OCI-LY3 (cell line): Measurements from ENCODE around the gene MINK1.

Source experiments
- H2AFZ ChIP-seq: fragments of 200-600, 300-600 bp; shearing (Covaris generic); 2 replicates; pipeline ENCODE4 v1.6.0; 2014; ENCODE audit warnings: antibody characterized with exemption, low read depth, low read length
- H3K27ac ChIP-seq: fragments of 200-600, 300-600 bp; sonication (generic); 2 replicates; pipeline ENCODE4 v1.5.1; 2014; ENCODE audit warnings: mild to moderate bottlenecking, low read length, moderate library complexity, mixed read lengths
- H3K27me3 ChIP-seq: fragments of 200-600, 300-600 bp; sonication (generic); 2 replicates; pipeline ENCODE4 v1.6.1; 2014; ENCODE audit warnings: low read depth, low read length, mixed read lengths
- H3K36me3 ChIP-seq: fragments of 200-600, 300-600 bp; sonication (generic); replicated peaks from 2 replicates; pipeline ENCODE3; 2014; ENCODE audit warnings: low read depth, low read length, mixed read lengths
- H3K4me1 ChIP-seq: fragments of 300-600, 200-600 bp; sonication (generic); 2 replicates; pipeline ENCODE4 v1.6.1; 2014; ENCODE audit warnings: low read length, mixed read lengths
- H3K4me2 ChIP-seq: fragments of 200-600, 300-600 bp; sonication (generic); 2 replicates; pipeline ENCODE4 v1.6.1; 2014; ENCODE audit warnings: low read length, mixed read lengths
- H3K4me3 ChIP-seq: fragments of 300-600, 200-600 bp; sonication (generic); 2 replicates; pipeline ENCODE4 v1.5.1; 2014; ENCODE audit warnings: antibody characterized with exemption, mild to moderate bottlenecking, low read length, moderate library complexity
- H3K79me2 ChIP-seq: fragments of 300-600, 200-600 bp; shearing (Covaris generic); 2 replicates; pipeline ENCODE4 v1.6.1; 2014; ENCODE audit warnings: mild to moderate bottlenecking, low read length, mixed read lengths
- H3K9ac ChIP-seq: fragments of 300-600, 200-600 bp; shearing (Covaris generic); 2 replicates; pipeline ENCODE4 v1.6.0; 2014; ENCODE audit warnings: mild to moderate bottlenecking, low read length, moderate library complexity
- H3K9me3 ChIP-seq: fragments of 200-600, 300-600 bp; shearing (Covaris generic); 2 replicates; pipeline ENCODE4 v1.6.1; 2014; ENCODE audit warnings: low read length, mixed read lengths; ENCODE audit not compliant: insufficient read depth
- H4K20me1 ChIP-seq: fragments of 200-600, 300-600 bp; sonication (generic); 2 replicates; pipeline ENCODE4 v1.6.1; 2016; ENCODE audit warnings: low read length, mixed read lengths; ENCODE audit not compliant: insufficient read depth
- EZH2phosphoT487 ChIP-seq: fragments of 200-600 bp; shearing (Covaris generic); IDR thresholded peaks from 2 replicates; pipeline ENCODE4 v1.6.1; 2018; ENCODE audit warnings: antibody characterized with exemption, mixed run types, low read depth
- TF ChIP-seq, protein P1 (sequence below): fragments of 200-600, 300-600 bp; sonication (generic); IDR thresholded peaks from 2 replicates; pipeline ENCODE4 v1.5.1; 2014; ENCODE audit warnings: antibody characterized with exemption, low read length, low read depth

The MINK1 gene

GRCh38 chr17:4812690-4813089 is 20.4 kb upstream of the MINK1 start:
- Histone ChIP-seq H3K4me2 (no peak overlapping the region), H3K9ac (no peak overlapping the region), H3K27me3 (no peaks in the 10 kb centered on the region), H2AFZ (no peak overlapping the region), H3K79me2 (no peaks in the 10 kb centered on the region), H4K20me1 (no peaks in the 10 kb centered on the region), H3K27ac (no peak overlapping the region), H3K4me1 (peaks cover 4% of the 10 kb centered on the region), H3K4me3 (no peak overlapping the region), H3K36me3 (no peaks in the 10 kb centered on the region), H3K9me3 (no peaks in the 10 kb centered on the region)
- no peak for TF ChIP-seq EZH2phosphoT487
- TF ChIP-seq, protein P1, sequence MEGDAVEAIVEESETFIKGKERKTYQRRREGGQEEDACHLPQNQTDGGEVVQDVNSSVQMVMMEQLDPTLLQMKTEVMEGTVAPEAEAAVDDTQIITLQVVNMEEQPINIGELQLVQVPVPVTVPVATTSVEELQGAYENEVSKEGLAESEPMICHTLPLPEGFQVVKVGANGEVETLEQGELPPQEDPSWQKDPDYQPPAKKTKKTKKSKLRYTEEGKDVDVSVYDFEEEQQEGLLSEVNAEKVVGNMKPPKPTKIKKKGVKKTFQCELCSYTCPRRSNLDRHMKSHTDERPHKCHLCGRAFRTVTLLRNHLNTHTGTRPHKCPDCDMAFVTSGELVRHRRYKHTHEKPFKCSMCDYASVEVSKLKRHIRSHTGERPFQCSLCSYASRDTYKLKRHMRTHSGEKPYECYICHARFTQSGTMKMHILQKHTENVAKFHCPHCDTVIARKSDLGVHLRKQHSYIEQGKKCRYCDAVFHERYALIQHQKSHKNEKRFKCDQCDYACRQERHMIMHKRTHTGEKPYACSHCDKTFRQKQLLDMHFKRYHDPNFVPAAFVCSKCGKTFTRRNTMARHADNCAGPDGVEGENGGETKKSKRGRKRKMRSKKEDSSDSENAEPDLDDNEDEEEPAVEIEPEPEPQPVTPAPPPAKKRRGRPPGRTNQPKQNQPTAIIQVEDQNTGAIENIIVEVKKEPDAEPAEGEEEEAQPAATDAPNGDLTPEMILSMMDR, result no peak

GRCh38 chr17:4815043-4815675 is 18.0 kb upstream of the MINK1 start:
- H3K4me3 ChIP-seq, result no peak overlapping the region

GRCh38 chr17:4816826-4817225 is 16.3 kb upstream of the MINK1 start:
- H4K20me1 ChIP-seq, result no peaks in the 10 kb centered on the region
- no peaks in the 10 kb centered on the region for H3K79me2 ChIP-seq
- no peaks in the 10 kb centered on the region for H3K27me3 ChIP-seq
- no peaks in the 10 kb centered on the region for H3K4me1 ChIP-seq
- no peak overlapping the region for H3K4me3 ChIP-seq
- H2AFZ ChIP-seq, result no peak overlapping the region
- no peaks in the 10 kb centered on the region for H3K9me3 ChIP-seq
- no peak for TF ChIP-seq EZH2phosphoT487
- TF ChIP-seq, protein P1, result no peak
- no peak overlapping the region for H3K9ac ChIP-seq
- no peak overlapping the region for H3K4me2 ChIP-seq
- no peaks in the 10 kb centered on the region for H3K36me3 ChIP-seq
- H3K27ac ChIP-seq, result no peak overlapping the region

More at GRCh38 chr17:4815043-4815675, 18.0 kb upstream of the MINK1 start:
- H3K27me3 ChIP-seq, result no peaks in the 10 kb centered on the region
- no peak overlapping the region for H3K27ac ChIP-seq
- H3K36me3 ChIP-seq, result no peaks in the 10 kb centered on the region
- no peak overlapping the region for H2AFZ ChIP-seq
- H3K9me3 ChIP-seq, result no peaks in the 10 kb centered on the region
- no peaks in the 10 kb centered on the region for H3K79me2 ChIP-seq
- no peak overlapping the region for H3K4me2 ChIP-seq
- TF ChIP-seq, protein P1, result no peak
- no peak for TF ChIP-seq EZH2phosphoT487
- no peaks in the 10 kb centered on the region for H3K4me1 ChIP-seq
- no peaks in the 10 kb centered on the region for H4K20me1 ChIP-seq
- no peak overlapping the region for H3K9ac ChIP-seq

GRCh38 chr17:4818276-4818675 is 14.9 kb upstream of the MINK1 start:
- Histone ChIP-seq H3K4me1 (no peaks in the 10 kb centered on the region), H4K20me1 (no peaks in the 10 kb centered on the region), H3K9ac (no peak overlapping the region), H3K9me3 (no peaks in the 10 kb centered on the region), H2AFZ (no peak overlapping the region), H3K4me3 (no peak overlapping the region), H3K27ac (no peak overlapping the region), H3K27me3 (no peaks in the 10 kb centered on the region), H3K79me2 (no peaks in the 10 kb centered on the region), H3K36me3 (no peaks in the 10 kb centered on the region), H3K4me2 (no peak overlapping the region)
- TF ChIP-seq, protein P1, result no peak
- no peak for TF ChIP-seq EZH2phosphoT487
